Measurements from ENCODE around the gene PTPRS.
"Not testable (repeated sequence)": the region's sequence is repeated elsewhere in the genome, so short reads cannot be mapped to it uniquely, and the experiment has no call there.

The PTPRS gene

DNA sequence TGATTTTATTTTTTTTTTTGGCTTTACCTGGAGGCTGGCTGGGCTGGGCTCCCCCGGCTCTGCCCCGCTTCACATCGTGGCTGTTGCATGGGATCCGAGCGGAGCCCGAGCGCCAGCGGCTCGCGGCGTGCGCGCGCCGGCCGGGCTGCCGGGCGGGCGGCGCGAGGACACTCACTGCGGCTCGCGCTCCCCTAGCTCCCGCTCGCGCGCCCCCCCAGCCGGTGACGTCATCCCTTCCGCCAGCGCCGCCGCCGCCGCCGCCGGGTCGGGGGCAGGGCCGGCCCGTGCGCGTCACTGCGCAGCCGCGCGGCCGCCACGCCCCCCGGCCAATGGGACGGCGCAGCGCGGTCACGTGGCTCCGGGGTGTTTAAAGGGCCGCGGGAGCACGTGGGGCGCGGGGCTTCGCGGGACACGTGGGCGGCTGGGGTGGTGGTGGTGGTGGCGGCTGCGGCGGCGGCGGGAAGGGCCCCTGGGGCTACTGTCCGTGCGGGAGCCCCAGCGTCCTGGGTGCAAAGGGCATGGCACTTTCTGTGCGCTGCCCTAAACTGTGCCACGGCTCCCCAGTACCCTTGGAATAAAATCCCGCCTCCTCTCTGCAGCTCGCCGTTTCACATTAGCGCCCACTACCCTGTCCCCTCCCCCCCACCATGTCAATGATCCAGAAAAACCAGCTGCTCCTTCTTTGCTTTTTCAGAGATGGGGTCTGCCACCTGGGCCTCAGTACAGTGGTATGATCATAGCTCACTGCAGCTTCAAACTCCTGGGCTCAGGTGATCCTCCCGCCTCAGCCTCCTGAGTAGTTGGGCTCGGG, at the start of gene PTPRS:
PTPRS (minus strand) TSS at position 176 of the 811 bp plus-strand sequence. CDS start 54,672 bp downstream, outside the sequence.
- peak; percentile 86 for DNase-seq

GRCh38 chr19:5389353-5389752, 48.7 kb upstream of the PTPRS start:
- DNase-seq: no peak

GRCh38 chr19:5387472-5387871, 46.9 kb upstream of the PTPRS start:
- no peak for DNase-seq

DNA sequence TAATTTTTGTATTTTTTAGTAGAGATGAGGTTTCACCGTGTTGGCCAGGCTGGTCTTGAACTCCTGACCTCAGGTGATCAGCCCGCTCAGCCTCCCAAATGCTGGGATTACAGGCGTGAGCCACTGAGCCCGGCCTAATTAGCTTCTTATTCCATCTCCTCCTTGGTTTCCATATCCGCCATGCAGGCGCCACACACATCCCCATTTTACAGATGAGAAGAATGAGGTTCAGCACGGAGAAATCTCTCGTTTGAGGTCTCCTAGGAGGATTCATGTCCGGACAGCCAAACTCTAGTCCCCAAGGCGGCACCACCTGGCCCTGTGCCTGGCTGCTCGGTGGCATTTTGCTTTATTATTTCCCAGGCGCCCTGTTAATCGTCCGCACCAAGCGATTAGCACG, 46.2 kb upstream of the PTPRS start:
- no peak for DNase-seq

DNA sequence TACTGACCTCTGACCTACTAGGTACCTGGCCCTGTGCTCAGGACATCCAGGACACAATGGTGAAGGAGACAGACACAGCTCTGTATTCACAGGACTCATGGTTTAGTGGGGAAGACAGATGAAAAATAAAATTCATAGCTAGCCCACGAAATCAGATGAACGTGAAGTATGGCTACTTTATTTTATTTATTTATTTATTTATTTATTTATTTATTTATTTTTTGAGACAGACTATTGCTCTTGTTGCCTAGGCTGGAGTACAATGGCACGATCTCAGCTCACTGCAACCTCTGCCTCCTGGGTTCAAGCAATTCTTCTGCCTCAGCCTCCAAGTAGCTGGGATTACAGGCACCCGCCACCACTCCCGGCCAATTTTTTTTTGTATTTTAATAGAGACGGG, 40.6 kb upstream of the PTPRS start:
- DNase-seq: not testable (repeated sequence)

- DNase-seq: no peak
These were observed 39.8 kb upstream of the PTPRS start for GRCh38 chr19:5380215-5380919.

GRCh38 chr19:5376928-5377327, 36.3 kb upstream of the PTPRS start:
- no peak for DNase-seq

DNA sequence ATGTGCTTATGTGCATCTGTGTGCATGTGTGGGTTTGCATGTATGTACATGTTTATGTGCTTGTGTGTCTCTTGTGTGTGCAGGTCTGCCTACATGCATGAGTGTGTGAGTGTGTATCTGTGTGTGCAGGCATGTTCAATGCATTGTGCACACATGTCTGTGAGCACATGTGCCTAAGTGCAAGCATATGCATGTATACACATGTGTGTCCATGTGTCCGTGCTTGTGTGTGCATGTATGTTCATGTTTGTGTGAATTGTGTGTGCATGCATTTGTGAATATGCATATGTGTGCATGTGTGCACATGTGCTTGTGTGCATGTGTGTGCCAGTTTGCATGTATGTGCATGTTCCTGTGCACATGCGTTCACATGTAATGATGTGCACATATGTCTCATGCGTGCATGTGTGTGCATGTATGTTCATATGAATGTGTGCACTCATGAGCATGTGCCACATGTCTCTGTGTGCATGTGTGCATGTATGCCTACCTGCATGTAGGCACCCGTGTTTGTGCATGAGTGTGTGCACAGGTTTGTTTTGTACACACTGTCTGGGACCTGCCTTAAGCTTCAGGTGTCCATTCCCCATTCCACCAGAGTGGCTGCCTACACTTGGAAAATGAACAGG, 32.1 kb upstream of the PTPRS start:
- DNase-seq: no peak

DNA sequence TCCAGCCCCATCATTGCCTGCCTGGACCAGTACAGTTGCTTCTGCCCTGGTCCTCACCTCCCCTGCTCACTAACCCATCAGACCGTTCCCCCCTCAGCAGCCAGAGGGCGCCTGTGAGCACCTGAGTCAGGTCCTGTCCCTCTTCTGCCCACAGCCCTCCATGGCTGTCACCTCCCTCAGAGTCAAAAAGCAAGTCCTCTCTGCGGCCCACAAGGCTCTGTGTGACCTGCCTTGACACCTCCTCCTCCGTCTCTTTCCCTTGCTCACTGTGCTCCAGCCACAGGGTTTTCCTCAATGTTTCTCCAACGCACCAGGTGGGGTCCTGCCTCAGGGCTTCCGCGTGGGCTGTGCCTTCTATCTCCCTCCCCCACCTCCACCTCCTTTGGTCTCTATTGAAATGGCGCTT, 29.4 kb upstream of the PTPRS start:
- DNase-seq: peak; percentile 24

GRCh38 chr19:5369304-5369703, 28.7 kb upstream of the PTPRS start:
- DNase-seq: no peak

GRCh38 chr19:5367530-5368133, 27.0 kb upstream of the PTPRS start:
- DNase-seq: no peak

DNA sequence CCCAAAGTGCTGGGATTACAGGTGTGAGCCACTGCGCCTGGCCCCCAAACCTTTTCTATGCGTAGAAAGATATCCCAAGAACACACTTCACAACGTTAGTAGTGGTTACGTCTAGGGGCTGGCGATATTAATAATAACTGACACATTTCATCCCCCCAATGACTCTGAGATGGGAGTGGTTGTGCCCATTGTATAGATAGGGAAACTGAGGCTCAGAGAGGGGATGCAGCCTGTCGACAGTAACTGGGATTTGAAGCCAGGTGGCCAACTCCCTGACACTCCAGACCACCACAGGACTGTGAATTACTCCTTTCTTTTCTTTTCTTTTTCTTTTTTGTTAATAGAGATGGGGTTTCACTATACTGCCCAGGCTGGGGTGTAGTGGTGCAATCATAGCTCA, 25.3 kb upstream of the PTPRS start:
- no peak for DNase-seq

- no peak for DNase-seq
These were observed 24.1 kb upstream of the PTPRS start for GRCh38 chr19:5364674-5365073.

DNA sequence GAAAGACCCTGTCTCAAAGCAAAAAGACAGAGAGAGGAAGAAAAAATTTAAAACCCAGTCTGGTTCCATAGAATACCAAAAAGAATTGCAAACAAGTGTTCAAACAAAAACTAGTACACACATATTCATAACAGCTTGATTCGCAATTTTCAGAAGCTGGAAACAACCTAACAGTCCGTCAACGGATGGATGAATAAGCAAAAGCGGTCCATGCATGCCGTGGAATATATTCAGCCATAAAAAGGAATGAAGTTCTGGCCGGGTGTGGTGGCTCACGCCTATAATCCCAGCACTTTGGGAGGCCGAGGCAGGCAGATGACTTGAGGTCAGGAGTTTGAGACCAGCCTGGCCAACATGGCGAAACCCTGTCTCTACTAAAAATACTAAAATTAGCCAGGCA, 21.2 kb upstream of the PTPRS start:
- DNase-seq: not testable (repeated sequence)

DNA sequence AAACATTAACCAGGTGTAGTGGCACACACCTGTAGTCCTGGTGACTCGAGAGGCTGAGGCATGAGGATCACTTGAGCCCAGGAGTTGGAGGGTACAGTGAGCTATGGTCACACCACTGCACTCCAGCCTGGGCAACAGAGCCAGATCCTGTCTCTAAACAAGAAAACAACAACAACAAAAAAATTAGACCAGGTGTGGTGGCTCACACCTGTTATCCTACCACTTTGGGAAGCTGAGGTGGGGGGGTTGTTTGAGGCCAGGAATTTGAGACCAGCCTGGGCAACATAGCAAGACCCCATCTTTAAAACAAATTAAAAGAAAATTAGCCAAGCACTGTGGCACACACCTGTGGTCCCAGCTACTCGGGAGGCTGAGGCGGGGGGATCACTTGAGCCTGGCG, 20.8 kb upstream of the PTPRS start:
- DNase-seq: no peak

DNA sequence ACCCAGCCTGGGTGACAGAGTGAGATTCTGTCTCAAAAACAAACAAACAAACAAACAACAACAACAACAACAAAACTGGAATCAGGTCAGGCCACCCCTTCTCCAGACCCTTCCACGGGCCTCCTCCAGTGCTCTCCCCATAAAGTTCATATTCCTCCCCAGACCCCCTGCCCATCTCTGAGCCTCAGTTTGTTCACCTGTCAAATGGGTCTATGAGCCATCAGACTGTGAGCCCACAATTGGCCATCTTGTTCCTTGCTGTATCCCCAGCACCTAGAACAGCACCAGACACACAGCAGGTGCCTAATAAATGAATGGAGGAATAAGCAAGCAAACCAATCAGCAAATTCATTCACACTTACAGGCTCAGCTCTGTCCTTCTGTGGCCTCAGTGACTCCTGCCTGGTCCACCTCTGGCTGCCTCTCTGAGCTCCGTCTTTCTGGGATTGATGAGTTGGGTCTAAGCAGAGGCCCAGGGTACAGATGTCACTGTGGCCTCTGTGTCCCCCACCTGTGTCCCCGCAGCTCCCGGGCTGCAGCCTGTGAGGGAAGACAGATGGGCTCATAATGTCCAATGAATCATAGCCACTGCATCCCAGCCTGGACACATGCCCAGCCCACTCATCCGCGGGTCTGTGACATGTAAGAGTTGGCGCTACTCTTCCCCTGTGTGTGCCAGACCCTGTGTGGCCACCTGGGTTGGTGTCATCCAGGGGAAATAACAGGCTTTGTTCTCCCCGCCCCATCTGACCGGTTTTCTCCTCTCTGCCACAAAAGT, 19.6 kb upstream of the PTPRS start:
- peak; percentile 50 for DNase-seq

DNA sequence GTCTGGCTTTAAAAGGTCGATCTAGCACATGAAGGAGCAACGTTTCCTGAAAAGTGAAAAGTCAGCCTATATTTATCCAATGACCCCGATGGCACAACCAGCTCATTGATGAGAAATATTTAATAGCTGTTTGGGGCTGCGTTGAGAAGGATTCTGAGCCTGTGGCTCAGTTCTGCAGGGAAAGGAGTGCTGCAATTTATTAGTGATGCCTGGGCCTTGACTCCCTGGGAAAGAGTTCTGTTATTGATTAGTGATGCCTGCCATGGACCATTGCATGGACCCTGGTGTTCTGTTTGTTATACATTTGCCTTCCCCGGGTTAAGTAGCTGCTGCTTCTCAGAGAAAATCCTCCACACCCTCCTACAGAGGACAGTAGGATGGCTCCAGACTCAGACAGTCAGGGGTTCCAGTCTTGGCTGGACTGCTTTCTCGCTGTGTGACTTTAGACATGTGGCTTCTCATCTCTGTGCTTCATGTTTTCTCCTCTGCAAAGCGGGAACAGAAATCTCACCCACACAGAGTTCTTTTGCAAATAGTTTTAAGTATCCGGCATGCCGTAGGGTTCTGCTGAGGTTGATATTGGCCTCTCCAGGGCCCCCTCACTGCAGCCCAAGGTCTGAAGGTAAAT, 17.7 kb upstream of the PTPRS start:
- DNase-seq: no peak

GRCh38 chr19:5357584-5357983, 17.0 kb upstream of the PTPRS start:
- DNase-seq: no peak

DNA sequence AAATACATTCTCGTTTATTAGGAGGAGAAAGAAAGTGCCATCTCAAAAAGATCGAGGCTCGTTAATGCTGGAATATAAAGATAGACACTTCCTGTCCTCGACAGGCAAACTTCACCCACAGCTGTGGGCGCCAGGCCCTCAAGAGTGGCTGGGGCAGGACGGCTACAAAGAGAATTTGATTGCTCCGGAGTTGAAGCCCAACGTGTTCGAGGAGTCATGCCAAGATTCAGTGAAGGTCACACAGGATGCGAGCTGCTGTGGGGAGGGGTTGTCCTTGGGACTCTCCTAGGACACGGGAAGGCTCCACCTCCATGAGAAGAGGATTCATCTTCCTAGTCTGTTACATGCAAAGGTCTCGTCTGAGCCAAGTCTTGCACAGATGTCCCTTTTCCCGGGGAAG, 16.3 kb upstream of the PTPRS start:
- no peak for DNase-seq

- no peak for DNase-seq
These were observed 15.8 kb upstream of the PTPRS start for GRCh38 chr19:5356428-5356827.

GRCh38 chr19:5355693-5356092, 15.1 kb upstream of the PTPRS start:
- DNase-seq: no peak

DNA sequence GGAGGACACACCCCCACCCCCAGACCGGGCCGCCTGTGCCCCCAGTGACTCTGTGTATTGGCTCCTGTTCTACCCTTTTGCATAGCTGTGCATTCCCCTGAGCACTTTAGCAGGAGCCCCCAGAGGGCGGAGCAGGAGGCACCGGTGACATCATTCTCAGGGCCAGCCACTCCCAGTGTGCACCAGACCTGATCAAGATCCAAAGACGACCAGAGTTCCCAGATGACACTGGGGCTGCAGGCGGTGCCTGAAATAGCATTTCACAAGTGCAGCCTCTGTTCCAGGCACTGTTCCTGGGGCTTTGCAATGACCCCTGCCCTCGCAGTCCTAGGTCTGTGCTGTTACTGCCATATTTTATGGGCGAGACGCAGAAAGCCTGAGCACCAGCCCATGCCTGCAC, 14.5 kb upstream of the PTPRS start:
- DNase-seq: no peak
